ENCODE data around the gene PEX3.

The PEX3 gene

GRCh38 chr6:143450453-143451371 lies at the start of gene PEX3, which contains the start of gene ADAT2:
Gene PEX3 (plus strand): TSS chr6:143450805. CDS start chr6:143451043, 238 bp downstream.
Gene ADAT2 (minus strand): TSS chr6:143450695. CDS start chr6:143450658, 37 bp downstream.
- peak; percentile 80 to 91 (median 90) for DNase-seq (ENCODE audit: low read depth in 4 of 4, low spot score in 1 of 4)

DNA sequence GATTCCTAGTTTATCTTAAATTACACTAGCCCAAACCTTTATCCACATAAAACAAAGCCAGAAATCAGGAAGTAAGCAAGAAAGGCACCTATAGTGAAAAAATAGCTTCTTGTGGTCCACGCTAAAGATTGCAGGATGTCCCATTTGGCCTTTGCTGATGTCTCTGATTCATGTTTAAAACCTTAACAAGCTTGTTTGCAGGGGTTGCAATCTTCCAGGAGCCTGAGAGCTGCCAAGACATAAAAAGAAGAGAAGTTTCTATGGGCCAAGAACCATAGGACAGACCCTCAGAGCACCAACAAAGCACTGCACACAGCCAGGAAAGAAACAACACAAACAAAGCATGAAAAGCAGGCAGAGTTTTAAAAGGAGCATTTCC lies 49.5 kb upstream of the PEX3 start:
- no peak for DNase-seq (ENCODE audit: low read depth in 4 of 4, low spot score in 1 of 4)

- DNase-seq (ENCODE audit: low read depth in 4 of 4, low spot score in 1 of 4) = no peak
Observed at GRCh38 chr6:143401636-143402370, 48.8 kb upstream of the PEX3 start.

- DNase-seq (ENCODE audit: low read depth in 4 of 4, low spot score in 1 of 4) = no peak
Observed at GRCh38 chr6:143402721-143403336, 47.8 kb upstream of the PEX3 start.

GRCh38 chr6:143405373-143406154 lies 45.0 kb upstream of the PEX3 start:
- no peak for DNase-seq (ENCODE audit: low read depth in 4 of 4, low spot score in 1 of 4)

GRCh38 chr6:143406673-143407072 lies 43.9 kb upstream of the PEX3 start:
- no peak for DNase-seq (ENCODE audit: low read depth in 4 of 4, low spot score in 1 of 4)

- no peak for DNase-seq (ENCODE audit: low read depth in 4 of 4, low spot score in 1 of 4)
Observed at GRCh38 chr6:143408151-143408786, 42.3 kb upstream of the PEX3 start.

DNA sequence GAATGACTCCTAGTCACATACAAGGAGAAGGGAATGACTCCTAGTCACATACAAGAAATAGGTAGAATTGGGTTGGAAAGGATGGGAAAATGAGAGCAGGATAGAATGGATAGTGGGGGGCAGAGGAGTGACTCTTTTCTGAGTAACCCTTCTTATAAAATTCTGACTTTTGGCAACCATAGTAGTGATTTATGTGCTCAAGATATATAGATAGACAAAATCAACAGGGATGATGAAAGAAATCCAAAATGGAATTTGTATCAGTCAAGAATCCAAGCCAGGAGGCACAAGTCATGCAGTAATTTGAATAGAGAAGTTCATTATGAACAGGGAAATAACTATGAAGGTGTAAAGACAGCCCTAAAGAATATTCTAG lies 41.8 kb upstream of the PEX3 start:
- DNase-seq (ENCODE audit: low read depth in 4 of 4, low spot score in 1 of 4) = no peak

DNA sequence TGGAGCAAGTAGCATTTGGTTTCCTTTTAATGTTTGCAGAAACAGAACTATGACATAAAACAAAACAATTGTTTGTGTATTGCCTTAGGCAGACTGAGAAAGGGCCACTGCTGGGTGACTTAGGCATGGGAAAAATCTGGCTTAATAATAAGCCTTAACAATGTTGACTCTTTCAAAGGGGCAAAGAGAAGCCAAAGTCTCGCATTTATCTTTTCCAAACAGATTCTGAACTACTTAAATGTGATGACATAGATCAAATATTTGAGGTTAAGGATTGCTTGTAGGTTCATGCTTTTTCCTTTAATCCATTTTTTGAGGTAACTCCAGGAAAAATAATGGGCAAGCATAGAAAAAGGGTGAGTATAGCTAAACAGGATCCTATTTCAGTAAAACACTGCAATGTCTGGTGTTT lies 39.7 kb upstream of the PEX3 start:
- DNase-seq (ENCODE audit: low read depth in 4 of 4, low spot score in 1 of 4) = no peak

- no peak for DNase-seq (ENCODE audit: low read depth in 4 of 4, low spot score in 1 of 4)
Observed at GRCh38 chr6:143414769-143415168, 35.8 kb upstream of the PEX3 start.

GRCh38 chr6:143419526-143419925 lies 31.1 kb upstream of the PEX3 start:
- DNase-seq (ENCODE audit: low read depth in 4 of 4, low spot score in 1 of 4) = no peak

- DNase-seq (ENCODE audit: low read depth in 4 of 4, low spot score in 1 of 4) = no peak
Observed at GRCh38 chr6:143426026-143426425, 24.6 kb upstream of the PEX3 start.

DNA sequence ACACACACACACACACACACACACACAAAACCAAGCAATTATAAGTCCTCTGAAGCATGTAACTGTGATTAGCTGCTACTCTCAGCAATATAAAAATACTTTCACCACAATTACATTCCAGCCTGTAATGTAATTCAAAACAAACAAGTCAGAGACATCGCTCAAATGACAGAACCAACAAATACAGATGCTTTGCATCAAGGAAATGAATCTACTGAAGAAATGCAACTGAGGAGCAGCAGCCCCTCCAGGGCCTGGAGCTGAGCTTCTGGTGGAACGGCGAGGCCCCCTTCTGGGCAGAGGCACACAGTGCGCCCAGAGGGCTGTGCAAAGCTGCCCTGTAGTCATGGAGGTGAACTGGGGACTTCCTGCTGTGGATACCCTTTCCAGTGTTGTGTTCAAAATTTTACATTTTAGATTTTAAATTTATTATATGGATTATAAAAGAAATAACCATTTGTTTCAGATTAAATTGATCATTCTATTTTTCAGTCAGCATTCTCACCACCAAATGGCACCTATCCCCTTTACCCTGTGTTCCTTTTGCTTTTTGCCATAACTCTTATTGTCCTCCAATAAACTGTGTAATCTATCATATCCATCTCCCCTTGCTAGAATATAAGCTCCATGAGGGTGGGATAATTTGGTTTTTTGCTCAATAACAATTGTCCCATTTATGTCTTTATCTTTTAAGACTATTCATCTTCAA lies 23.3 kb upstream of the PEX3 start:
- peak in 3 of 4 experiments; percentile 45 to 48 (median 47) for DNase-seq (ENCODE audit: low read depth in 4 of 4, low spot score in 1 of 4)

DNA sequence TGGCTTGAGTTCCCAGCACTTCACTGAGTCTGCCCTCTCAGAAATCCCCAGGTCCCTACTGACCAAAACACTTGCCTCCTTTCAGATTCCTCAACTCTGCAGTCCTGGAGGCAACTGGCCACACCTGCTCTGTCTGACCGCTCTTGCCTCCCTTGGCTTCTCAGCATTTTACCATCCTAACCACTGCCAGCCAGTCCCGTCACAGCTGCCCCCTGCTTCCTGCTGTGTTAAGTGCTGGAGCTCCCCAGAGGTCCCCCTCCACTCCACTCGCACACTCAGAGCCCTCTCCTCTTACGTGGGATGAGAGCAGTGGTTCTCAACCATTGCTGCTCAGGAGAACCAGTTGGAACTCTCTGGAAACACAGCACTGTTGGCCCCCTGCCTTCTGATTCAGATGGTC lies 20.6 kb upstream of the PEX3 start:
- DNase-seq (ENCODE audit: low read depth in 4 of 4, low spot score in 1 of 4) = no peak

DNA sequence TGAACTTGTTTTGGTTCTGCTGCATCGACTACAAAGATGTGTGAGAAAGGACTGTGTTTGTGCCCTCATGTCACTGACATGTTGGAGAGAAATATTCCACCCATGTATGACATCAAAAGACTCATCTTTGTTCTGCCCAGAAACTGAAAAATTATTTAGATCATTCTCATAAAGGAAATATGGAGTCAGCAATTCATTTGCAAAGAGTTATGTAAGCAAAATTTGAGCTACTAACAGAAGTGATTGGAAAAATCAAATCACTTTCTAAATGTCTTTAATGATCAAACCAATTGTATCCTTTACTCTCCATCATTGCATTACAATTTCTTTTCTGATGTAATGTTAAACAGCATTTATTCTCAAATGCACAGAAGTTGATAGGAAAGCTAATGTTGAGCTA lies 19.4 kb upstream of the PEX3 start:
- DNase-seq (ENCODE audit: low read depth in 4 of 4, low spot score in 1 of 4) = no peak

DNA sequence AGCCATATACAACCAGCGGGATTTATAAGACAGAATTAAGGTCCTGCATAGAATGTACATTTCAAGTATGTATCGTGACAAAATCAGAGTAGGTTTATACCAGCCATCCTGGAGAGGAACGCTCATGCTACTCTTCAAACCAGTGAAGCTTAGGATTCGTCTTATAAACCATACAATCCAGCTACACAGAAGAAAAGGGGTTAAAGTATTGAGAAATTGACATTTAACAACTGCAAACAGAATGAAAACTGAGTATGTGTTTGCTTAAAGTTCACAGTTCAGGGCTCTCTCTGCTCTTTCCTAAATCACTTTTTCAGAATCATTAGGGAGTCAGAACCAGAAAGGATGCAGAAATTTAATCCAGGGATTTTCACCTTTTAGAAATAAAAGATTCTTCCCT lies 18.0 kb upstream of the PEX3 start:
- no peak for DNase-seq (ENCODE audit: low read depth in 4 of 4, low spot score in 1 of 4)

DNA sequence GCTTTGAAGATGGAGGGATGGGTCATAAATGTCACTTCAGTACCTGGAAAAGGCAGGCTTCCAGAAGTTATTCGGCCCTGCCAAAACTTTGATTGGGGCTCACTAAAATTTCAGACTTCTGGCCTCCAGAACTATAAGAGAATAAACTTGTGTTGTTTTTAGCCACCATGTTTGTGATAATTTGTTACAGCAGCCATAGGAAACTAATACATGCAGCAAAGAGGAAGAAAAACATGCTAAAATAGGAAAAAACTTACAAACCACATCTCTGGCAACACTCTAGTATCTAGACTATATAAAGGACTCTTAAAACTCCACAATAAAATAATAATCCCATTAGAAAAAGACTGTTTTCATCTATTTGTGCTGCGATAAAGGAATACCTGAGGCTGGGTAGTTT lies 9.6 kb upstream of the PEX3 start:
- DNase-seq (ENCODE audit: low read depth in 4 of 4, low spot score in 1 of 4) = no peak

DNA sequence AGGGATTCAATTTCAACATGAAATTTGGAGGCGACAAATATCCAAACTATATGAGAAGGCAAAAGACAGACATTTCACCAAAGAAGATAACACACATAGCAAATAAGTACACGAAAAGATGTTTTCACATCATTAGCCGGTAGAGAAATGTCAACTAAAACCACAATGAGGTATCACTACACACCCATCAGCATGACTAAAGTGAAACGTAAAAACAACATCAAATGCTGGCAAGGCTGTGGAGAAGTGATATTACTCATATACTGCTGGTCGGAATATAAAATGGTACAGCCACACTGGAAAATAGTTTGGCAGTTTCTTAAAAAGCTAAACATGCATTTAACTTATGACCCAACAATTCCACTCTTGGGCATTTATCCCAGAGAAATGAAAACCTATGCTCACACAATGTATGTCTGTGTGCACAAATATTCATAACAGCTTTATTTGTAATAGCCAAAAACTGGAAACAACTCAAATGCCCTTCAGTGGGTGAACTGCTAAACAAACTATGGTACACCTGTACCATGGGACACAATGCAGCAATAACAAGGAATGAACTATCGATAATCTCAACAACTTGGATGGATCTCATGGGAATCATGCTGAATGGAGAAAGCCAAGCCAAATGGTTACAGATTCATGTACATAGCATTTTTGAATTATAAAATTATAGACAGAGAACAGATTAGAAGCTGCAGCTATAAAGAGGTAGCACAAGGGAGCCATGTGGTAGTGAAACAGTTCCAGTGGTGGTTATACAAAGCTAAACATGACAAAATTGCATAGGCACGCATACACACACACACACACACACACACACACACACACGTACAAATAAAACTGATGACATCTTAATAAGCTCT lies 8.7 kb upstream of the PEX3 start:
- DNase-seq (ENCODE audit: low read depth in 4 of 4, low spot score in 1 of 4) = no peak

DNA sequence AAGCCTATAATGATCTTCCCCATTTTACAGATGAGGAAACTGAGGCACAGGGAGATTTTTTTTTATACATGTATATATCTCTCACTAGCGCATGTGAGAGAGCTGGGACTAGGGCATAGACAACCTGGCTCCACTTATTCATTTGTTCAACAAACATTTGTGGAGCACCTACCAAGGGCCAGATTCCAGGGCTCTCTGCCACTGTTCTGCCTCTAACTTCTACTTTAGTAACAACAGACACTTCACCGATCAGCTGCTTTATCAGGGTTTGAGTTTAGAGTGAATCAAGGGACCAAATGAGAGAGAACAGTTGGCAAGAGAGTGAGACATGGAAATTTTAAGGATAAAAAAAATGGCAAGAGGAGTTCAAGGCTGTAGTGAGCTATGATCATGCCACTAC lies 7.5 kb upstream of the PEX3 start:
- no peak for DNase-seq (ENCODE audit: low read depth in 4 of 4, low spot score in 1 of 4)
